Measurements from ENCODE around the gene SLC5A4.
"Not testable (repeated sequence)": the region's sequence is repeated elsewhere in the genome, so short reads cannot be mapped to it uniquely, and the experiment has no call there.

The SLC5A4 gene

DNA sequence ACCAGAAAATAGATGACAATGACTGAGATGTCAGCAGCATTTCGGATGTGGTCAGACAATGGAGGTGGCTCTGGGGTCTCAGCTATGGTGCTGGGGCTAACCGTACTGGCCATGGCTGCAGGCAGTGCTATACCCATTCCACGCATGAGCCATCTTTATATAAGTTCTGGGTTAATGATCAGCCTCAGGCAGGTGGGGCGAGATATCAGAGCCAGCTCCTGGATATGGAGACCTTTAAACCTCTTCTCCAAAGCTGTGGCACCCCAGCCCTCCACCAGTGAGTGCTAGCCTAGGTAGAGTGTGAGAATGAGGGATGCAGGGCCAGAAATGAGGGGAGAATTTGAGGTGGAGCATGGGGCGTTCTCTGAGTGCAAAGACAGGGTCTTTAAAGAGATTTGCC is at the start of gene SLC5A4:
Gene SLC5A4 (minus strand): TSS at position 131 of the 400 bp plus-strand sequence. CDS start 18 bp downstream, at position 113.
- no peak for DNase-seq

GRCh38 chr22:32293921-32294320 is 38.8 kb upstream of the SLC5A4 start:
- not testable (repeated sequence) for DNase-seq

GRCh38 chr22:32286290-32286840 is 31.2 kb upstream of the SLC5A4 start:
- no peak for DNase-seq

GRCh38 chr22:32281072-32281471 is 25.9 kb upstream of the SLC5A4 start:
- no peak for DNase-seq

DNA sequence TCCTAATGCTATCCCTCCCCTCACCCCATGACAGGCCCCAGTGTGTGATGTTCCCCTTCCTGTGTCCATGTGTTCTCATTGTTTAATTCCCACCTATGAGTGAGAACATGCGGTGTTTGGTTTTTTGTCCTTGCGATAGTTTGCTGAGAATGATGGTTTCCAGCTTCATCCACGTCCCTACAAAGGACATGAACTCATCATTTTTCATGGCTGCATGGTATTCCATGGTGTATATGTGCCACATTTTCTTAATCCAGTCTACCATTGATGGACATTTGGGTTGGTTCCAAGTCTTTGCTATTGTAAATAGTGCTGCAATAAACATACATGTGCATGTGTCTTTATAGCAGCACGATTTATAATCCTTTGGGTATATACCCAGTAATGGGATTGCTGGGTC is 20.2 kb upstream of the SLC5A4 start:
- not testable (repeated sequence) for DNase-seq

- no peak for DNase-seq
These were observed 16.2 kb upstream of the SLC5A4 start for GRCh38 chr22:32271389-32271788.

DNA sequence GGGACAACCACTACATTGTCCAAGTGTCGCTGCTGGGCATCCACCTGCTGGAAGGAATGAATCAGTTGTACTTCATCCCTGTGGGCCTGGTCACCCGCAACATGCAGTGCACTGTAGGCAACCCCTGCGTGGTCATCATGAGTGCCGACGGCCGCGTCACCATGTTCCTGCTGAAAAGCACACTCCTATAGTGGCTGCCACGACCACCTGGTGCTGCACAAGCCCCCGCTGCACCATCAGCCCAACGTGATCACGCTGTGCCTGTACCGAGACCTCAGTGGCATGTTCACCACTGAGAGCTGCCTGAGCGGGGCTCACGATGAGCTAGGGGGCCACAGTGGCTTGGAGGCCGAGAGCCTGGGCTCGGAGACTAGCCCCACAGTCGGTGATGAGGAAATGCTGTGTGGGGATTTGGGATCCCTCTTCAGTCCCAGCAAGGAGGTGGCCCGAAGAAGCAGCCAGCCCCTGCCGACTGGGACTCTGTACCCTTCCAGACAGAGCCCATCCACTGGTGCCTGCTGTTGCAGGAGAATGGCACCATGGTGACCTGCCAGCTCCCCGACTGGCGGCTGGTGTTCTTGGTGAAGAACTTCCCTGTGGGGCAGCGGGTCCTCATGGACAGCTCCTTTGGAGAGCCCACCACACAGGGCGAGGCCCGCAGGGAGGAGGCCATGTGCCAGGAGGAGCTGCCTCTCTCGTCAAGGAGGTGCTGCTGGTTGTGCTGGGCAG is 15.7 kb upstream of the SLC5A4 start:
- no peak for DNase-seq

- DNase-seq = no peak
These were observed 14.2 kb upstream of the SLC5A4 start for GRCh38 chr22:32269316-32269715.

DNA sequence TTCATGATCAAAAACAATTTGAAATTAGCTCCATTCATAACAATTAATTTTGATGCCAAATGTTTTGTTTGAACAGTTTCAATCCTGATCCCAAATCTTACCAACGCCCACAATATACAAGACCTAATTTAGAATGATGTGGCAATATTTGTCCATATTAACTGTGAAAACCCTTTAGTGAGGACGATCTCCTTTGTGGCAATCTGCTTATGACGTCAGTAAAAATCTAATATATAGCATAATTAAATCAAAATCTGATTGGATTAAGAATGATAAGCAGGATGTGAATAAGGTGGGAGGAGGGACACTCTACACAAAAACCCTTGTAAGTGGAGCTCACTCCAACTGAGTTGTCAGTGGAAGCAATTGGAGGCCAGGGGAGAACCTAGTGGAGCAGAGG is 11.9 kb upstream of the SLC5A4 start:
- DNase-seq = no peak

DNA sequence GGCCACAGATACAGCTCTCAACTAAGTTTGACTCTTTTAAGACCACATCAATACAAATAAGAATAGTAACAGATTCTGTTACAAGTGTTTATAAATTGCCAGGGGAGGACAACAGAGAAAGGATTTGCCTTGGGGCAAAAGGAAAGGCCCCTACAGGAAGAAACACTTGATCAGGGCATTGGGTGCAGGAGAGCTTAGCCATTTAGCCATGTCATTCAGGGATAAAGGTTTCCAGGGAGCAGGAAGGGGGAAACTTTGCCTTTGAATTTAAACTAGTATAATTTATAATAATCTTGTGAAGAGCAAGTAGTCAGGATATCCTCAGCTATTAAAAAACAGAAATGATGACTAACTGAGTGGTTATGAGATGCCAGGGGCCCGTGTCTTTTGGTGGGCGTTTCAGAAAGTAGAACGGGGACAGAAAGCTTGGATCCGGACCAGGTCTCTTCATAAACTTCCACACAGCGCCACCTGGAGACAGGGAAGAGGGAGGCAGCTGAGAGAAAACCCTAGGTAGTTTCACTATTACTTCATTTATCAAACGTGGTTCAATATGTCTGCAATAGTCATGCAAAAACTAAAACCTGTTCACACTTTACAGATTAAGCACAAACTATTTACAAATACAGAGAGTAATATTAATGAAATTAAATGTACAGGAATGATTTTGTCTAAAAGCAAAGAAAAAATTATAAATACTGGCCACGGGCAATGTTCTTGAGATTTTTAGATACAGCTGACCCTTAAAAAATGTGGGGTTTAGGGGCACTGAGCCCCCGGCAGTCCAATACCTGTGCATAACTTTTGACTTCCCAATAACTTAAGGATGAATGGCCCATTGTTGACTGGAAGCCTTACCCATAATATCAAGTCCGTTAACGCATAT is 11.0 kb upstream of the SLC5A4 start:
- DNase-seq = peak; percentile 9

DNA sequence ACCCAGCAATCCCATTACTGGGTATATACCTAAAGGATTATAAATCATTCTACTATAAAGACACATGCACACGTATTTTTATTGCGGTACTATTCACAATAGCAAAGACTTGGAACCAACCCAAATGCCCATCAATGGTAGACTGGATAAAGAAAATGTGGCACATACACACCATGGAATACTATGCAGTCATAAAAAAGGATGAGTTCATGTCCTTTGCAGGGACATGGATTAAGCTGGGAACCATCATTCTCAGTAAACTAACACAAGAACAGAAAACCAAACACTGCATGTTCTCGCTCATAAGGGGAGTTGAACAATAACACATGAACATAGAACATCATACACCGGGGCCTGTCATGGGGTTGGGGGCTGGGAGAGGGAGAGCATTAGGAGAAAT is 8.5 kb upstream of the SLC5A4 start:
- DNase-seq = not testable (repeated sequence)

GRCh38 chr22:32261306-32261705 is 6.2 kb upstream of the SLC5A4 start:
- no peak for DNase-seq

DNA sequence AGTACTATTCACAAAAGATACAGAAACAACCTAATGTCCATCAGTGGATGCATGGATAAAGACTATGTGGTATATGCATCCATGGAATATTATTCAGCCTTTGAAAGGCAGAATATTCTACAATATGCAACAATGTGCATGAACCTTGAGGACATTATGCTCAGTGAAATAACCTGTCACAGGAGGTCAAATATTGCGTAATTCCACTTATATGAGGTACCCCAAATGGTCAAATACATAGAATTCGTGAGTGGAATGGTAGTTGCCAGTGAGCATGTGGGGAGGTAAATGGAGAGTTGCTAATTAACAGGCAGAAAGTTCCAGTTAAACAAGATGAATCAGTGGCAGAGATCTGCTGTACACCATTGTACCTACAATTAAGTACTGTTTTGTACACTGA is 3.6 kb upstream of the SLC5A4 start:
- DNase-seq = no peak

DNA sequence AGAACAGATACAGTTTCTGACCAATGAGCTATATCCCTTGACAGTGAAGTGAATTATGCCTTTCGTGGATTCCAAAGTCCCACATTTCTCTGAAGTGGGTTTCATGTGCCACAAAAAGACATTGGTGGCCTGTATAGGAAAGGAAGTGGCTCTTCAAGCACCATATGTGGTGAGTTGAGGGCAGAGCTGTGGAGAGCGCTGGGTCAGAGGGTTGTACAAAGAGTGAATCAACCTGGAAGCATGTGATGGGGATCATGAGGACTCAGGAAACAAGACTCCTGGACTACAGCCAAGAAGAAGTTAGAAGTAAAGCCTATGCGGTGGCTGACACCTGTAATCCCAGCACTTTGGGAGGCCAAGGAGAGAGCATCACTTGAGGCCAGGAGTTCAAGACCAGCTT is 579 bp upstream of the SLC5A4 start:
- no peak for DNase-seq

GRCh38 chr22:32249231-32249630 is 5.9 kb downstream of the SLC5A4 start:
- DNase-seq = no peak

DNA sequence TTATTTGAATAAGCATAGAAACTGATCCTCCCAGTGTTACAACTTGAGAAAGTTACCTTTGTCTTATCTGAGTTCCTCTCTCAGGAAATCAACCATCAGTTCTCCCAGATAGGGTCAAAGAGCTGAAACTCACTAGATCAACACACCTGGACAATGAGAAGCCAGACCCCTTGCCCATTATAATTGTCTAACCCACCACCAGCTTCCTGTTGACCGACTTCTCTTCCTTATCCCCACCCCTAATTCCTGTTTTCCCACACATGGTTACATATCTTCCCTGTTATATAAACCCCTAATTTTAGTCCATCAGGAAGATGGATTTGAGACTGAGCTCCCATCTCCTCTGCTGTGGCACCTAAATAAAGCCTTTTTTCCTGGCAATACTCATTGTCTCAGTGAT is 6.9 kb downstream of the SLC5A4 start:
- DNase-seq = no peak

GRCh38 chr22:32246166-32246565 is 9.0 kb downstream of the SLC5A4 start:
- no peak for DNase-seq

GRCh38 chr22:32245042-32245441 is 10.1 kb downstream of the SLC5A4 start:
- DNase-seq = no peak

GRCh38 chr22:32244547-32244946 is 10.6 kb downstream of the SLC5A4 start:
- DNase-seq = no peak

- no peak for DNase-seq
These were observed 14.7 kb downstream of the SLC5A4 start for GRCh38 chr22:32240461-32240860.

DNA sequence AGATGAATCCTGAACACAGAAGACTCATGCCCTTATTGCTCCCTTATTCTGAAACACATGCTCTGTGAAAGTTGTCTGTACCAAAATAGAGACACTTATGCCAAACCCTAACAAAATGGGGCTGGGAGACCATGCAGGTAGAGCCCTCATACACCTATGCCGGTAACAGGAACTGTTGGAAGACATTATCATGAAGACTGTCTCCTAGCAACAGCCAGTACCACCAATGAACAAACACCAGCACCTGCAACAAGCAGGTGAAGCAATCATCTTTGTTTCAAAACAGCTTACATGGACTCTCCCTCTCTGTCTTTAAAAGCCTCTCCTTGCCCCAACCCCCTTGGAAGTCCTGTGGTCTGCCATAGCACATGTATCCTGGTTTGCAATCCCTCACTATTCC is 17.2 kb downstream of the SLC5A4 start:
- peak; percentile 21 for DNase-seq

- DNase-seq = no peak
These were observed 18.2 kb downstream of the SLC5A4 start for GRCh38 chr22:32236970-32237369.

GRCh38 chr22:32233091-32233490 is 22.1 kb downstream of the SLC5A4 start:
- no peak for DNase-seq

Measured in NCI-H1436 treated with DMSO at 0.1 percent for 48 hours (cell line).